ENCODE measurements around the gene ZNF281. TPM values are rescaled to one million over a fixed set of nuclear protein-coding genes. Genes with fewer than 3 reads are reported as not detected.

The ZNF281 gene
- total and polyA plus RNA-seq, 9 of the 15 experiments (the other 6 are each of a cell fraction or from before 2014, with no cell fraction given): 9.6 to 24.9 (median 16.5) TPM

DNA sequence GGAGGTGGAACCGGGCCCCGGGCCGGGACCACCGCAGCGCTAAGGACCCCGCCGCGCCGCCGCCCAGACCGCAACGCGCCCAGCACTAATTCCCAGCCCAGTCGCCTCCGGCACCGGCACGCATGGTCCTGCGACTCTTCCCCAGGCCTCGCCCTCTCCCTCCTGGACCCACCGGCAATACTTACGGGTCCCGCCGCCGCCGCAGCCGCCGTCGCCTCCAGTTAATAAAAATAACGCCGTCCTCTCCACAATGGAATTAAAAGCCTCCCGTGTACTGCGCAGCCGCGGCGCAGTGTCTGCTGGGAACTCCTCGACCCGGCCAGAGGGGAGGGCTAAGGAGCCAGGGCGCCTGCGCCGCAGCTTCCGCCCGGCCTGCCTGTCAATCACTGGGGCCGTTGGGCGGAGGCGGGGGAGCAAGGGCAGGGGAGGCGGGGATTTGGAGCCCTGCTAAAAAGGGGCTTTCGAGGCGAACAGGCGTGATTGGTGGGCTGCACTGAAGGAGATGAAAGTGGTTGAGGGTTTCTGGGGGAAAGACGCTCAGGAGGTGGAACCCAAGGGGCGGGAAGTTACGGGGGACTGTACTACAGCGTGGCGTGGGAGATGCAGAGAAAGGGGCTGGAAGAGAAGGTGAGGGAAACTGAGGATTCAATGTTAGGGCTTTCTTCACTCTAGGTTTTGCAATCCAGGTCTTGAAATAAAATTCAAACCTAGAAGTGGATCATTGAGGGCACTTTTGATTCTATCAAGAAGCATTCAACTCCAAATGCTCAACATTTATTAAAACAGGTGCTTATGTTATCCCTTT is at the start of gene ZNF281 (continued):
- TF ChIP-seq, protein P1, sequence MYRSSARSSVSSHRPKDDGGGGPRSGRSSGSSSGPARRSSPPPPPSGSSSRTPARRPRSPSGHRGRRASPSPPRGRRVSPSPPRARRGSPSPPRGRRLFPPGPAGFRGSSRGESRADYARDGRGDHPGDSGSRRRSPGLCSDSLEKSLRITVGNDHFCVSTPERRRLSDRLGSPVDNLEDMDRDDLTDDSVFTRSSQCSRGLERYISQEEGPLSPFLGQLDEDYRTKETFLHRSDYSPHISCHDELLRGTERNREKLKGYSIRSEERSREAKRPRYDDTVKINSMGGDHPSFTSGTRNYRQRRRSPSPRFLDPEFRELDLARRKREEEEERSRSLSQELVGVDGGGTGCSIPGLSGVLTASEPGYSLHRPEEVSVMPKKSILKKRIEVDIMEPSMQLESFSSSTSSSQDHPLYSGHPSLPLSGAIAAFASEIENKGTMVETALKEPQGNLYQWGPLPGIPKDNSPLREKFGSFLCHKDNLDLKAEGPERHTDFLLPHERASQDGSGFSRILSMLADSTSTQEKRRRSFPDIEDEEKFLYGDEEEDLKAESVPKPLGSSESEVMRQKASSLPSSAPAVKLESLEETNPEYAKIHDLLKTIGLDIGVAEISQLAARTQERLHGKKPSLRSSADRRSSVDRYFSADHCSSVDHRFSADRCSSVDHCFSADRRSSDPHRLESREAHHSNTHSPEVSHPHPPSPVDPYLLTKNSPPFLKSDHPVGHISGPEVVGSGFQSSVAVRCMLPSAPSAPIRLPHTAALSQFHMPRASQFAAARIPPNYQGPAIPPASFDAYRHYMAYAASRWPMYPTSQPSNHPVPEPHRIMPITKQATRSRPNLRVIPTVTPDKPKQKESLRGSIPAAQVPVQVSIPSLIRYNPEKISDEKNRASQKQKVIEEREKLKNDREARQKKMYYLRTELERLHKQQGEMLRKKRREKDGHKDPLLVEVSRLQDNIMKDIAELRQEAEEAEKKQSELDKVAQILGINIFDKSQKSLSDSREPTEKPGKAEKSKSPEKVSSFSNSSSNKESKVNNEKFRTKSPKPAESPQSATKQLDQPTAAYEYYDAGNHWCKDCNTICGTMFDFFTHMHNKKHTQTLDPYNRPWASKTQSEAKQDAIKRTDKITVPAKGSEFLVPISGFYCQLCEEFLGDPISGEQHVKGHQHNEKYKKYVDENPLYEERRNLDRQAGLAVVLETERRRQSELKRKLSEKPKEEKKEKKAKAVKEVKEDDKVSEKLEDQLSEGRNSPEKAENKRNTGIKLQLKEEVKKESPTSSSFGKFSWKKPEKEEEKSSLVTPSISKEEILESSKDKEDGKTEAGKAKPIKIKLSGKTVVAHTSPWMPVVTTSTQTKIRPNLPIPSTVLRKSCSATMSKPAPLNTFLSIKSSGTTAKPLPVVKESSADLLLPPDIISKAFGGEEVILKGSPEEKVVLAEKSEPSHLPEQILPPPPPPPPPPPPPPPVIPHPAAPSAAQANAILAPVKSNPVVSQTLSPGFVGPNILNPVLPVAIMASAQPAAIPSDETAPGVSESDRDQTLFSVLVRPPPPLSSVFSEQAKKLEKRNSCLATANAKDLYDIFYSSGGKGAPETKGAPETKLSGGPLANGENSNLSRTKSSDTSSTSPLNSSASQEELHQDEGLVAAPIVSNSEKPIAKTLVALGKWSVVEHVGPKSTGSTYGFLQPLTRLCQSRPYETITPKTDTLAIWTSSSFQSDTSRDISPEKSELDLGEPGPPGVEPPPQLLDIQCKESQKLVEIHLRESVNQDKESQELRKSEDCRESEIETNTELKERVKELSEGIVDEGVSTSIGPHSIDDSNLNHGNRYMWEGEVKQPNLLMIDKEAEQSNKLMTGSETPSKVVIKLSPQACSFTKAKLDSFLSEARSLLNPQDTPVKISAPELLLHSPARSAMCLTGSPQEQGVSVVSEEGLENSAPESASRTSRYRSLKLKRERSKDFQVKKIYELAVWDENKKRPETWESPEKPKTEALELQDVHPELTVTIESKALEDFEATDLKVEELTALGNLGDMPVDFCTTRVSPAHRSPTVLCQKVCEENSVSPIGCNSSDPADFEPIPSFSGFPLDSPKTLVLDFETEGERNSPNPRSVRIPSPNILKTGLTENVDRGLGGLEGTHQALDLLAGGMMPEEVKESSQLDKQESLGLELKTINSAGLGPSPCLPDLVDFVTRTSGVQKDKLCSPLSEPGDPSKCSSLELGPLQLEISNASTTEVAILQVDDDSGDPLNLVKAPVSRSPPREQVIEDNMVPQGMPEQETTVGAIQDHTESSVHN (IDR thresholded peaks at IDR 0.05; ENCODE audit: borderline replicate concordance in 1 of 2, low read depth in 1 of 2): no peak
- TF ChIP-seq, protein P2, sequence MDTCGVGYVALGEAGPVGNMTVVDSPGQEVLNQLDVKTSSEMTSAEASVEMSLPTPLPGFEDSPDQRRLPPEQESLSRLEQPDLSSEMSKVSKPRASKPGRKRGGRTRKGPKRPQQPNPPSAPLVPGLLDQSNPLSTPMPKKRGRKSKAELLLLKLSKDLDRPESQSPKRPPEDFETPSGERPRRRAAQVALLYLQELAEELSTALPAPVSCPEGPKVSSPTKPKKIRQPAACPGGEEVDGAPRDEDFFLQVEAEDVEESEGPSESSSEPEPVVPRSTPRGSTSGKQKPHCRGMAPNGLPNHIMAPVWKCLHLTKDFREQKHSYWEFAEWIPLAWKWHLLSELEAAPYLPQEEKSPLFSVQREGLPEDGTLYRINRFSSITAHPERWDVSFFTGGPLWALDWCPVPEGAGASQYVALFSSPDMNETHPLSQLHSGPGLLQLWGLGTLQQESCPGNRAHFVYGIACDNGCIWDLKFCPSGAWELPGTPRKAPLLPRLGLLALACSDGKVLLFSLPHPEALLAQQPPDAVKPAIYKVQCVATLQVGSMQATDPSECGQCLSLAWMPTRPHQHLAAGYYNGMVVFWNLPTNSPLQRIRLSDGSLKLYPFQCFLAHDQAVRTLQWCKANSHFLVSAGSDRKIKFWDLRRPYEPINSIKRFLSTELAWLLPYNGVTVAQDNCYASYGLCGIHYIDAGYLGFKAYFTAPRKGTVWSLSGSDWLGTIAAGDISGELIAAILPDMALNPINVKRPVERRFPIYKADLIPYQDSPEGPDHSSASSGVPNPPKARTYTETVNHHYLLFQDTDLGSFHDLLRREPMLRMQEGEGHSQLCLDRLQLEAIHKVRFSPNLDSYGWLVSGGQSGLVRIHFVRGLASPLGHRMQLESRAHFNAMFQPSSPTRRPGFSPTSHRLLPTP (IDR thresholded peaks at IDR 0.05; ENCODE audit: borderline replicate concordance, extremely low read depth, insufficient read length): no peak
- TF ChIP-seq KLF16 (IDR thresholded peaks at IDR 0.05): no peak
- no peak for TF ChIP-seq ZNF146 (CRISPR knock-in tag; IDR thresholded peaks at IDR 0.05; ENCODE audit: unreplicated experiment)
- no peak for TF ChIP-seq HLTF (IDR thresholded peaks at IDR 0.05)
- peak; percentile 89 for TF ChIP-seq RBFOX2 (IDR thresholded peaks at IDR 0.05; ENCODE audit: low read depth, low read length)
- TF ChIP-seq HNRNPL (IDR thresholded peaks at IDR 0.05; ENCODE audit: low read depth, low read length): no peak
- no peak for TF ChIP-seq NR2C2 (CRISPR knock-in tag; IDR thresholded peaks at IDR 0.05)
- peak; percentile 71; the same call in 1 of the 2 replicates for TF ChIP-seq NR2C2 (tag; IDR thresholded peaks at IDR 0.05)
- TF ChIP-seq ZEB2 (IDR thresholded peaks at IDR 0.05): no peak
- TF ChIP-seq, protein P3, sequence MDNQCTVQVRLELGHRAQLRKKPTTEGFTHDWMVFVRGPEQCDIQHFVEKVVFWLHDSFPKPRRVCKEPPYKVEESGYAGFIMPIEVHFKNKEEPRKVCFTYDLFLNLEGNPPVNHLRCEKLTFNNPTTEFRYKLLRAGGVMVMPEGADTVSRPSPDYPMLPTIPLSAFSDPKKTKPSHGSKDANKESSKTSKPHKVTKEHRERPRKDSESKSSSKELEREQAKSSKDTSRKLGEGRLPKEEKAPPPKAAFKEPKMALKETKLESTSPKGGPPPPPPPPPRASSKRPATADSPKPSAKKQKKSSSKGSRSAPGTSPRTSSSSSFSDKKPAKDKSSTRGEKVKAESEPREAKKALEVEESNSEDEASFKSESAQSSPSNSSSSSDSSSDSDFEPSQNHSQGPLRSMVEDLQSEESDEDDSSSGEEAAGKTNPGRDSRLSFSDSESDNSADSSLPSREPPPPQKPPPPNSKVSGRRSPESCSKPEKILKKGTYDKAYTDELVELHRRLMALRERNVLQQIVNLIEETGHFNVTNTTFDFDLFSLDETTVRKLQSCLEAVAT (IDR thresholded peaks at IDR 0.05): 0 out of 4 replicates have a peak, but pooled peaks of 1 of the 2 experiments have one; percentile 39
- no peak for TF ChIP-seq HEY1 (CRISPR knock-in tag; IDR thresholded peaks at IDR 0.05; ENCODE audit: borderline replicate concordance)
- no peak for TF ChIP-seq HMG20A (CRISPR knock-in tag; conservative IDR thresholded peaks at IDR 0.05)
- no peak for TF ChIP-seq ZNF133 (CRISPR knock-in tag; IDR thresholded peaks at IDR 0.05)
- no peak for TF ChIP-seq KLF1 (tag; IDR thresholded peaks at IDR 0.05)
- TF ChIP-seq MCM2 (IDR thresholded peaks at IDR 0.05; ENCODE audit: low read depth): no peak

Data from K562 (cell line).